Osteoblast (primary cell): Measurements from ENCODE around the gene KYNU. TPM values are rescaled to one million over a fixed set of nuclear protein-coding genes. Genes with fewer than 3 reads are reported as not detected.

Source experiments
- DNase-seq: peaks from one replicate; pipeline ENCODE4 v3.0.0; 2011; ENCODE audit warnings: low spot score, mixed read lengths; ENCODE audit not compliant: insufficient read length; ENCODE audit errors: missing footprints
- H2AFZ ChIP-seq: 2 replicates; pipeline ENCODE4 v1.6.0; 2011; ENCODE audit warnings: mild to moderate bottlenecking, low read length
- H3K27ac ChIP-seq: 2 replicates; pipeline ENCODE4 v1.5.1; 2011; ENCODE audit warnings: mild to moderate bottlenecking, low read depth, low read length, moderate library complexity
- H3K27me3 ChIP-seq: 2 replicates; pipeline ENCODE4 v1.6.0; 2012; ENCODE audit warnings: mild to moderate bottlenecking, control low read depth, inconsistent platforms, low read length, moderate library complexity; ENCODE audit not compliant: insufficient read depth
- H3K36me3 ChIP-seq: 2 replicates; pipeline ENCODE4 v1.5.1; 2011; ENCODE audit warnings: mild to moderate bottlenecking, low read length, control low read depth, moderate library complexity; ENCODE audit not compliant: insufficient read depth
- H3K4me1 ChIP-seq: 2 replicates; pipeline ENCODE4 v1.5.1; 2011; ENCODE audit warnings: mild to moderate bottlenecking, low read length, control low read depth, moderate library complexity; ENCODE audit not compliant: insufficient read depth
- H3K4me2 ChIP-seq: 2 replicates; pipeline ENCODE4 v1.6.0; 2011; ENCODE audit warnings: mild to moderate bottlenecking, low read length; ENCODE audit not compliant: insufficient read depth
- H3K4me3 ChIP-seq: fragments of 200-600 bp; sonication (generic); 3 replicates; pipeline ENCODE4 v1.5.1; 2012; ENCODE audit warnings: mild to moderate bottlenecking, low read length, inconsistent platforms; ENCODE audit not compliant: insufficient read depth
- H3K79me2 ChIP-seq: 2 replicates; pipeline ENCODE4 v1.6.0; 2012; ENCODE audit warnings: mild to moderate bottlenecking, low read length, control low read depth, inconsistent platforms; ENCODE audit not compliant: insufficient read depth
- H3K9me3 ChIP-seq: 2 replicates; pipeline ENCODE4 v1.5.1; 2011; ENCODE audit warnings: low read depth, low read length, control low read depth
- H4K20me1 ChIP-seq: 2 replicates; pipeline ENCODE4 v1.6.0; 2012; ENCODE audit warnings: mild to moderate bottlenecking, low read length, control low read depth; ENCODE audit not compliant: insufficient read depth
- total RNA-seq: library from RNA; depleted of rRNA; stranded (reverse); fragments of >200 nt; gene quantifications from 2 replicates; pipeline ENCODE4 v1.2.3, GENCODE V29; 2012
- TF ChIP-seq, protein P1 (sequence below): IDR thresholded peaks from 2 replicates; pipeline ENCODE4 v1.5.1; 2011; ENCODE audit warnings: mild to moderate bottlenecking, low read depth, low read length, moderate library complexity; ENCODE audit errors: extremely low read depth

The KYNU gene
- total RNA-seq, 1 donor = 10.9 TPM

DNA sequence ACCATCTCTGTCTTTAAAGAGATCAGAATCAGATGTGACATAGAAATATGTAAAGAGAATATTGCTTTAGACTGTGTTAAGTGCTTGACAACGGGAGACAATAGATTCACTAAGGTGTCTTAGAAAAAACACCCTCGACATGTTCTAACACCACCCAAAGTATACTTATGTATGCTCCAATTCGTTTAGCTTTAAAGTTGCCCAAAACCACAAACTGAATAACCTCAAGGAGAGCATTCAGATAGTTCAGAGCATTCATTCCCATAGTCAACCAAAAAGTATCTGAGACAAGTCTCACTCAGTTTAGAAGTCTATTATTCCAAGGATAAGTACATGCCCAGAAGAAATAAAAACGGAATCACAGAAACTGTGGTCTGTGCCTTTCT, 96.4 kb downstream of the KYNU start:
- H4K20me1 ChIP-seq = no peaks in the 10 kb centered on the region
- H3K27me3 ChIP-seq = no peaks in the 10 kb centered on the region
- DNase-seq = no peak
- peak overlapping the region; percentile 35 for H3K27ac ChIP-seq
- H3K4me3 ChIP-seq = no peak overlapping the region
- H2AFZ ChIP-seq = peak overlapping the region; percentile 56
- peaks cover 20% of the 10 kb centered on the region for H3K4me1 ChIP-seq
- no peaks in the 10 kb centered on the region for H3K79me2 ChIP-seq
- TF ChIP-seq, protein P1, sequence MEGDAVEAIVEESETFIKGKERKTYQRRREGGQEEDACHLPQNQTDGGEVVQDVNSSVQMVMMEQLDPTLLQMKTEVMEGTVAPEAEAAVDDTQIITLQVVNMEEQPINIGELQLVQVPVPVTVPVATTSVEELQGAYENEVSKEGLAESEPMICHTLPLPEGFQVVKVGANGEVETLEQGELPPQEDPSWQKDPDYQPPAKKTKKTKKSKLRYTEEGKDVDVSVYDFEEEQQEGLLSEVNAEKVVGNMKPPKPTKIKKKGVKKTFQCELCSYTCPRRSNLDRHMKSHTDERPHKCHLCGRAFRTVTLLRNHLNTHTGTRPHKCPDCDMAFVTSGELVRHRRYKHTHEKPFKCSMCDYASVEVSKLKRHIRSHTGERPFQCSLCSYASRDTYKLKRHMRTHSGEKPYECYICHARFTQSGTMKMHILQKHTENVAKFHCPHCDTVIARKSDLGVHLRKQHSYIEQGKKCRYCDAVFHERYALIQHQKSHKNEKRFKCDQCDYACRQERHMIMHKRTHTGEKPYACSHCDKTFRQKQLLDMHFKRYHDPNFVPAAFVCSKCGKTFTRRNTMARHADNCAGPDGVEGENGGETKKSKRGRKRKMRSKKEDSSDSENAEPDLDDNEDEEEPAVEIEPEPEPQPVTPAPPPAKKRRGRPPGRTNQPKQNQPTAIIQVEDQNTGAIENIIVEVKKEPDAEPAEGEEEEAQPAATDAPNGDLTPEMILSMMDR = no peak
- H3K36me3 ChIP-seq = no peaks in the 10 kb centered on the region
- H3K9me3 ChIP-seq = no peaks in the 10 kb centered on the region
- H3K4me2 ChIP-seq = peak overlapping the region; percentile 29

GRCh38 chr2:142974288-142975024, 97.0 kb downstream of the KYNU start:
- Histone ChIP-seq H3K4me1 (peaks cover 20% of the 10 kb centered on the region), H3K27ac (peak overlapping the region; percentile 35), H4K20me1 (no peaks in the 10 kb centered on the region), H3K4me3 (no peak overlapping the region), H2AFZ (peak overlapping the region; percentile 56), H3K36me3 (no peaks in the 10 kb centered on the region), H3K79me2 (no peaks in the 10 kb centered on the region), H3K4me2 (peak overlapping the region; percentile 29), H3K27me3 (no peaks in the 10 kb centered on the region), H3K9me3 (no peaks in the 10 kb centered on the region)
- peak; percentile 4 for DNase-seq
- TF ChIP-seq, protein P1 = no peak

GRCh38 chr2:142975239-142975638, 97.8 kb downstream of the KYNU start:
- Histone ChIP-seq H2AFZ (no peak overlapping the region), H3K4me3 (no peak overlapping the region), H3K27me3 (no peaks in the 10 kb centered on the region), H3K36me3 (no peaks in the 10 kb centered on the region), H3K9me3 (no peaks in the 10 kb centered on the region), H3K4me1 (peaks cover 20% of the 10 kb centered on the region), H4K20me1 (no peaks in the 10 kb centered on the region), H3K4me2 (no peak overlapping the region), H3K27ac (no peak overlapping the region), H3K79me2 (no peaks in the 10 kb centered on the region)
- TF ChIP-seq, protein P1 = no peak
- DNase-seq = no peak

GRCh38 chr2:142980246-142981068, 103.0 kb downstream of the KYNU start:
- Histone ChIP-seq H3K9me3 (no peaks in the 10 kb centered on the region), H2AFZ (no peak overlapping the region), H3K4me2 (no peak overlapping the region), H3K4me1 (no peaks in the 10 kb centered on the region), H4K20me1 (no peaks in the 10 kb centered on the region), H3K36me3 (no peaks in the 10 kb centered on the region), H3K27me3 (no peaks in the 10 kb centered on the region), H3K27ac (no peak overlapping the region), H3K79me2 (no peaks in the 10 kb centered on the region), H3K4me3 (no peak overlapping the region)
- DNase-seq = no peak
- TF ChIP-seq, protein P1 = peak; percentile 61
